Measurements from ENCODE around the gene ARPC1B.
A peak's percentile ranks its signal among the peaks of the same experiment; 100 is the strongest.
"Not testable (repeated sequence)": the region's sequence is repeated elsewhere in the genome, so short reads cannot be mapped to it uniquely, and the experiment has no call there.

Gene ARPC1B

DNA sequence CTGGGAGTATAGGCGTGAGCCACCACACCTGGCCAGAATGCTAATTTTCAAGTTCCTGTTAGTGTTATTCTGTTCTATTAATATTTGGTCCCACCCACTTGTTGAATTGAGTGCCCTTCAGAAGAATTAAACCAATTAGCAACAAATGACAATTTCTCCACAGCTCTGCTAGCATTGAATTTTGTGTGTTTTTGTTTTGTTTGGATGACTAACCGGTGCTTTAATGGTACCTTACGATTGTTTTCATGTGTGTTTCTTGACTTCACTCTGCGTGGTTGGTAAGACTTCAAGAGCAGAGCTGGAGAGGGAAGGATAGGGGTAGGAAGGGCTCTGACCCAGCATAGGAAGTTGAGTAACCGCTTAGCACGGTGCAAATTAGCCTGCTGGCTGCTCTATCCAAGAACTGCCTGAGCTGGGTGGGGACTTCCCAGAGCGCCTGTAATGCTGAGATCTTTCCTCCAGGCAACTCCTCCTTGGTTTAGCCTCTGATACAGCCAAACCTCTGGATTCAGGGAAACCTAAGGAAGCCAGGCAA is 4.6 kb downstream of the ARPC1B start:
- H3K4me3 ChIP-seq (replicated peaks in 1 of 2; ENCODE audit: low read depth in 2 of 2, low read length in 2 of 2) = peak overlapping the region in 1 of 2 donors; percentile 3
- DNase-seq (ENCODE audit: low read depth in 2 of 2) = peak; percentile 96 to 97

GRCh38 chr7:99379693-99380031 is 5.1 kb downstream of the ARPC1B start:
- H3K4me3 ChIP-seq (replicated peaks in 1 of 2; ENCODE audit: low read depth in 2 of 2, low read length in 2 of 2) = peak overlapping the region; percentile 3 to 27
- DNase-seq (ENCODE audit: low read depth in 2 of 2) = not testable (repeated sequence)

More for the DNA sequence above, 4.6 kb downstream of the ARPC1B start:
- TF ChIP-seq, protein P1, sequence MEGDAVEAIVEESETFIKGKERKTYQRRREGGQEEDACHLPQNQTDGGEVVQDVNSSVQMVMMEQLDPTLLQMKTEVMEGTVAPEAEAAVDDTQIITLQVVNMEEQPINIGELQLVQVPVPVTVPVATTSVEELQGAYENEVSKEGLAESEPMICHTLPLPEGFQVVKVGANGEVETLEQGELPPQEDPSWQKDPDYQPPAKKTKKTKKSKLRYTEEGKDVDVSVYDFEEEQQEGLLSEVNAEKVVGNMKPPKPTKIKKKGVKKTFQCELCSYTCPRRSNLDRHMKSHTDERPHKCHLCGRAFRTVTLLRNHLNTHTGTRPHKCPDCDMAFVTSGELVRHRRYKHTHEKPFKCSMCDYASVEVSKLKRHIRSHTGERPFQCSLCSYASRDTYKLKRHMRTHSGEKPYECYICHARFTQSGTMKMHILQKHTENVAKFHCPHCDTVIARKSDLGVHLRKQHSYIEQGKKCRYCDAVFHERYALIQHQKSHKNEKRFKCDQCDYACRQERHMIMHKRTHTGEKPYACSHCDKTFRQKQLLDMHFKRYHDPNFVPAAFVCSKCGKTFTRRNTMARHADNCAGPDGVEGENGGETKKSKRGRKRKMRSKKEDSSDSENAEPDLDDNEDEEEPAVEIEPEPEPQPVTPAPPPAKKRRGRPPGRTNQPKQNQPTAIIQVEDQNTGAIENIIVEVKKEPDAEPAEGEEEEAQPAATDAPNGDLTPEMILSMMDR (IDR thresholded peaks at IDR 0.05; ENCODE audit: low read depth, low read length) = no peak

DNA sequence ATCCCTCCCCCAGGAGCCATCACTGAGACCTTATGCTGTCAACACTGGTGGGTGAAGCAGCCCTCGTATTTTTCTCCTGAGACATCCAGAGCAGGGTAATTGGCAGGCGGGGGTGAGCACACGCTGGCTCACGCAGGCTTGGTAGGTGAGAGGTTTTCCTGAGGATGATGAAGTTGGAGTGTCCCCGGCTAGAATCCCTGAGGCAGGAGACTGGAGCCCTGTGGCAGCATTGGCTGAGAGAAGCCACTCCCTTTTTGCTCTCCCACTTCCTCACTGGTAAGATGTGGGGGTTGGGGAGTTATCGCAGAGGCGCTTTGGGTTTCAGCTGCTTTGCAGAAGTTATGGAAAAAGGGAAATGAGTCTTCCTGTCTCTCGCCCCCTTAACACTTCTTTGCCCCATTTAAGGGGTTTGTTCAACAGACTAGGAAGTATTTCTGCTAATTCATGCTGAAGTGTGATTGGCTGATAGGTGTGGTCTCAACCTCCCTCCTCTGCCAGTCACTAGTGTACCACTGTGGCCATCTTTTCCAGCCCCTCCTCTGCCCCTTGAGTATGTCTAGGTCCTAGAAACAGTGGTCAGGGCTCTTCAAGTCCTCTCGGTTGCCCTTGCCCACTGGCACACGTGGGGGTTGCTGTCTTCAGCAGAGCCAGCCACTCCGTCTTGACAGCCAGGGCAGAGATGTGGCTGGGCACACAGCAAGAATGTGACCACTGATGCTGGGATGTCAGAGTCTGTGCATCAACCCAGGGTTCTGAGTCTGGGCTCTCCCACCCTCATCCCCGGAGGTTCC is 5.7 kb downstream of the ARPC1B start:
- TF ChIP-seq, protein P1 (IDR thresholded peaks at IDR 0.05; ENCODE audit: low read depth, low read length) = no peak
- peak; percentile 72 to 74 for DNase-seq (ENCODE audit: low read depth in 2 of 2)
- peak overlapping the region; percentile 3 to 27 for H3K4me3 ChIP-seq (replicated peaks in 1 of 2; ENCODE audit: low read depth in 2 of 2, low read length in 2 of 2)

DNA sequence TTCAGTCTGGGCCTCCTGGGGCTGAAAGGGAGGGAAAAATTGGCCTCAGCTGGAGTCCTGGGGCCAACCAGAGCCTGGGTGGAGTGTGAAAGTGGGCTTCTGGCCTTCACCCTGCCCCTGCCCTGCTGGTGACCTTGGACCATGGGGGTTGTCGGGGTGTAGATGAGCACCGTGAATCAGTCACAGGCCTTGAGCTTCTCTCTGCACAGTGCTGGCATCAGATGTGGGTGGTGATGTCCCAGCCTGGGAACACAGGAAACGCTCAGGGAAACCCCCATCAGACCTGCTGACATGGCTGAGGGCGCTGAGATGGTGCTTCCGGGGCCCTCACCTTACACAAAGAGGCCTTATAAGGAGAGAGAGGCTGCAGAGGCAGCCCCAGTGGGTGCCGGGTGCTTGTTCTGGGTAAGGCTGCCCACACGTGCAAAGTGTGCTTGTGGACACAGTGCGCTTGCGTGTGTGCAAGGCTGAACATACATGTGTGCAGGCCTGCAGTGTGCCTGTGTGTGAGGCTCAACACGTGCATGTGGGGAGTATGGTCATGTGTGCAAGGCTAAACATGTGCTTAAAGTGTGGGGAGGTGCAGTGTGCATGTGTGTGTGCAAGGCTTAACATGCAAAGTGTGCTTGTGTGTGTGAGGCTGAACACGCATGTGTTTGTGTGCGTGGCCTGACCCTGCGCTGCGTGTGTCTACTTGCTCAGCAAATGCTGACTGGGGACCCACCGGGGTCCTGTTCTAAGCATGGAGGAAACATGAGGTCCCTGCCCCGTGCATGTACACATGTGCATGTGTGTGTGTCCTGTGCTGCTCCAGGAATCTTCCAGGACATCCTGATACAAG is 6.5 kb downstream of the ARPC1B start:
- H3K4me3 ChIP-seq (replicated peaks in 1 of 2; ENCODE audit: low read depth in 2 of 2, low read length in 2 of 2) = no peak overlapping the region
- TF ChIP-seq, protein P1 (IDR thresholded peaks at IDR 0.05; ENCODE audit: low read depth, low read length) = no peak
- peak in 1 of 2 donors; percentile 80 for DNase-seq (ENCODE audit: low read depth in 2 of 2)

- TF ChIP-seq, protein P1 (IDR thresholded peaks at IDR 0.05; ENCODE audit: low read depth, low read length) = no peak
- no peak overlapping the region for H3K4me3 ChIP-seq (replicated peaks in 1 of 2; ENCODE audit: low read depth in 2 of 2, low read length in 2 of 2)
- no peak for DNase-seq (ENCODE audit: low read depth in 2 of 2)
These were observed 7.1 kb downstream of the ARPC1B start for GRCh38 chr7:99381664-99382075.

- no peak for DNase-seq (ENCODE audit: low read depth in 2 of 2)
- H3K4me3 ChIP-seq (replicated peaks in 1 of 2; ENCODE audit: low read depth in 2 of 2, low read length in 2 of 2) = no peak overlapping the region
- TF ChIP-seq, protein P1 (IDR thresholded peaks at IDR 0.05; ENCODE audit: low read depth, low read length) = no peak
These were observed 8.7 kb downstream of the ARPC1B start for GRCh38 chr7:99383203-99383602.

Data from cardiac fibroblast (primary cell).